Measurements from ENCODE around the gene SLC16A11. TPM values are rescaled to one million over a fixed set of nuclear protein-coding genes. Genes with fewer than 3 reads are reported as not detected.
A peak's percentile ranks its signal among the peaks of the same experiment; 100 is the strongest.

SLC16A11 gene
- total and polyA plus RNA-seq, 2 donors (not counting 1 experiment from before 2014, with no cell fraction given): 10.0 to 31.9 TPM

- ATAC-seq (ENCODE audit: low read depth) (no peak), DNase-seq (no peak)
- ChIA-PET CTCF (interaction anchor here (0.9 to 2.1 kb wide), 3 partner anchors 9 to 85 kb away, joined by 3 to 10 read pairs (median 6); no protein-coding TSS in a partner anchor), POLR2A (no interaction called here)
- no peak within 1 kb of the TSS for H3K4me3 Mint-ChIP-seq
- intact Hi-C loops (cut with micrococcal nuclease): no loop called here
- Histone ChIP-seq H3K79me2 (ENCODE audit: control insufficient read depth, insufficient read depth, low read length) (no peaks in the 10 kb centered on the region), H3K27ac (ENCODE audit: low read length in 2 of 2) (no peak within 1 kb of the TSS), H3K4me3 (ENCODE audit: control extremely low read depth in 1 of 5, extremely low read depth in 1 of 5, insufficient read depth in 1 of 5, low read depth in 2 of 5, low read length in 4 of 5) (no peak within 1 kb of the TSS), H3K27me3 (replicated peaks in 1 of 4; ENCODE audit: control extremely low read depth in 1 of 4, control insufficient read depth in 3 of 4, insufficient read depth in 4 of 4, low read length in 3 of 4) (no peaks in the 10 kb centered on the region), H2AFZ (ENCODE audit: insufficient read depth, low read depth, low read length, poor library complexity, severe bottlenecking) (no peak within 1 kb of the TSS), H3K36me3 (replicated peaks in 1 of 2; ENCODE audit: control extremely low read depth in 1 of 2, control insufficient read depth in 1 of 2, extremely low read depth in 1 of 2, insufficient read depth in 2 of 2, low read length in 1 of 2) (peaks cover 13 to 37% of the 10 kb centered on the region in 2 experiments), H4K20me1 (ENCODE audit: control insufficient read depth, insufficient read depth, low read length, poor library complexity, severe bottlenecking) (peaks cover 23% of the 10 kb centered on the region), H3K9me3 (ENCODE audit: control extremely low read depth in 1 of 3, control insufficient read depth in 2 of 3, insufficient read depth in 1 of 3, low read length in 2 of 3) (no peaks in the 10 kb centered on the region), H3K4me1 (ENCODE audit: control insufficient read depth in 2 of 2, insufficient read depth in 2 of 2, low read length in 2 of 2) (no peaks in the 10 kb centered on the region), H3K4me2 (replicated peaks; ENCODE audit: low read depth, low read length, poor library complexity, severe bottlenecking) (peak within 1 kb of the TSS; percentile 19), H3K9ac (ENCODE audit: low read length) (no peak within 1 kb of the TSS)
- TF ChIP-seq, protein P1, sequence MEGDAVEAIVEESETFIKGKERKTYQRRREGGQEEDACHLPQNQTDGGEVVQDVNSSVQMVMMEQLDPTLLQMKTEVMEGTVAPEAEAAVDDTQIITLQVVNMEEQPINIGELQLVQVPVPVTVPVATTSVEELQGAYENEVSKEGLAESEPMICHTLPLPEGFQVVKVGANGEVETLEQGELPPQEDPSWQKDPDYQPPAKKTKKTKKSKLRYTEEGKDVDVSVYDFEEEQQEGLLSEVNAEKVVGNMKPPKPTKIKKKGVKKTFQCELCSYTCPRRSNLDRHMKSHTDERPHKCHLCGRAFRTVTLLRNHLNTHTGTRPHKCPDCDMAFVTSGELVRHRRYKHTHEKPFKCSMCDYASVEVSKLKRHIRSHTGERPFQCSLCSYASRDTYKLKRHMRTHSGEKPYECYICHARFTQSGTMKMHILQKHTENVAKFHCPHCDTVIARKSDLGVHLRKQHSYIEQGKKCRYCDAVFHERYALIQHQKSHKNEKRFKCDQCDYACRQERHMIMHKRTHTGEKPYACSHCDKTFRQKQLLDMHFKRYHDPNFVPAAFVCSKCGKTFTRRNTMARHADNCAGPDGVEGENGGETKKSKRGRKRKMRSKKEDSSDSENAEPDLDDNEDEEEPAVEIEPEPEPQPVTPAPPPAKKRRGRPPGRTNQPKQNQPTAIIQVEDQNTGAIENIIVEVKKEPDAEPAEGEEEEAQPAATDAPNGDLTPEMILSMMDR (IDR thresholded peaks at IDR 0.05): no peak
- TF ChIP-seq EZH2 (IDR thresholded peaks at IDR 0.05; ENCODE audit: borderline replicate concordance, insufficient read depth, low read depth, low read length, poor library complexity, severe bottlenecking): no peak
- 56% methylated on average over 63 of the region's 64 CpGs for WGBS (ENCODE audit: insufficient coverage)
- H3K27me3 Mint-ChIP-seq: no peaks in the 10 kb centered on the region
- H3K4me1 Mint-ChIP-seq: peaks cover 7% of the 10 kb centered on the region
- no peak within 1 kb of the TSS for H3K27ac Mint-ChIP-seq
- no peaks in the 10 kb centered on the region for H3K9me3 Mint-ChIP-seq (ENCODE audit: insufficient read depth)
These were observed 48.2 kb downstream of the SLC16A11 start, which contains the start of gene ALOX12 for GRCh38 chr17:6995500-6996255. Gene ALOX12, plus strand, starts transcription at chr17:6996049. Its CDS starts 69 bp downstream, at chr17:6996118.

DNA sequence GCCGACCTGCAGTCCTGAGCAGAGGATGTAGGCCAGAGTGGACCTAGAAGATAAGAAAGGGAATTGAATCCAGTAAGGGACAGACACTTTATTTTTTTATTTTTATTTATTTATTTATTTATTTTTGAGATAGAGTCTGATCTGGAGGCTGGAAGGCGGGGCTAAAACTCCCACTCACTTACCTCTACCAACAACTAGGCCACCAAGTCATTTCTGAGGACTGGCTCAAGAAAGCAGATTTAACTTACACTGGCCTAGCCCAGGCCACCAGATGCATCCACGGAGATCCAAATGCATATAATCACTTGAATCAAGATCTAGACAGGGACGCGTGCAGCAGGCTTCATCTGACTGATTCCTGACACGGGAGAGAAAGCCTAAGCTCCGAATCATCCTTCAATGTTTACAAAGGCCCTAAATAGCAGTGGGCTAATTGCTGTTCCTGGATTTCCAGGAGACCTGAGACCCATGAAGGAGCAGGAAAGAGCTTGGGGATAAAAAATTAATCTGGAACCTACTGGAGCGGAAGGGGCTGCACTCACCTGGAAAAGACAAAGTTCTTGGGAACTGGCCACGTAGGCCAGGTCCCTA lies 49.1 kb downstream of the SLC16A11 start:
- H3K27me3 ChIP-seq (replicated peaks in 1 of 4; ENCODE audit: control extremely low read depth in 1 of 4, control insufficient read depth in 3 of 4, insufficient read depth in 4 of 4, low read length in 3 of 4): no peaks in the 10 kb centered on the region
- ATAC-seq (ENCODE audit: low read depth) (no peak), DNase-seq (no peak)
- H3K27ac Mint-ChIP-seq: no peak overlapping the region
- H3K27me3 Mint-ChIP-seq: no peaks in the 10 kb centered on the region
- H3K4me1 Mint-ChIP-seq: peaks cover 7% of the 10 kb centered on the region
- H3K4me2 ChIP-seq (replicated peaks; ENCODE audit: low read depth, low read length, poor library complexity, severe bottlenecking): no peak overlapping the region
- H3K9me3 Mint-ChIP-seq (ENCODE audit: insufficient read depth): no peaks in the 10 kb centered on the region
- H3K9me3 ChIP-seq (ENCODE audit: control extremely low read depth in 1 of 3, control insufficient read depth in 2 of 3, insufficient read depth in 1 of 3, low read length in 2 of 3): no peaks in the 10 kb centered on the region
- intact Hi-C loops (cut with micrococcal nuclease): no loop called here
- TF ChIP-seq, protein P1 (IDR thresholded peaks at IDR 0.05): no peak
- TF ChIP-seq EZH2 (IDR thresholded peaks at IDR 0.05; ENCODE audit: borderline replicate concordance, insufficient read depth, low read depth, low read length, poor library complexity, severe bottlenecking): no peak
- no peak overlapping the region for H2AFZ ChIP-seq (ENCODE audit: insufficient read depth, low read depth, low read length, poor library complexity, severe bottlenecking)
- peaks cover 23% of the 10 kb centered on the region for H4K20me1 ChIP-seq (ENCODE audit: control insufficient read depth, insufficient read depth, low read length, poor library complexity, severe bottlenecking)
- no peak overlapping the region for H3K4me3 ChIP-seq (ENCODE audit: control extremely low read depth in 1 of 5, extremely low read depth in 1 of 5, insufficient read depth in 1 of 5, low read depth in 2 of 5, low read length in 4 of 5)
- peaks cover 12 to 28% of the 10 kb centered on the region in 2 experiments for H3K36me3 ChIP-seq (replicated peaks in 1 of 2; ENCODE audit: control extremely low read depth in 1 of 2, control insufficient read depth in 1 of 2, extremely low read depth in 1 of 2, insufficient read depth in 2 of 2, low read length in 1 of 2)
- WGBS (ENCODE audit: insufficient coverage): 100% methylated on average over 7 of the region's 9 CpGs
- H3K9ac ChIP-seq (ENCODE audit: low read length): no peak overlapping the region
- no peak overlapping the region for H3K4me3 Mint-ChIP-seq
- CTCF ChIA-PET: interaction anchor here (1.2 to 2.1 kb wide), 4 partner anchors 9 to 84 kb away, joined by 3 to 10 read pairs (median 4); no protein-coding TSS in a partner anchor
- H3K4me1 ChIP-seq (ENCODE audit: control insufficient read depth in 2 of 2, insufficient read depth in 2 of 2, low read length in 2 of 2): no peaks in the 10 kb centered on the region
- no peaks in the 10 kb centered on the region for H3K79me2 ChIP-seq (ENCODE audit: control insufficient read depth, insufficient read depth, low read length)
- POLR2A ChIA-PET: no interaction called here
- no peak overlapping the region for H3K27ac ChIP-seq (ENCODE audit: low read length in 2 of 2)

Data from B cell (primary cell).